Measurements from ENCODE around the gene SOD1. TPM values are rescaled to one million over a fixed set of nuclear protein-coding genes. Genes with fewer than 3 reads are reported as not detected.

SOD1 gene
- total RNA-seq, 1 experiment from 2014 or later = 239 TPM

GRCh38 chr21:31634993-31635392 lies 24.5 kb upstream of the SOD1 start:
- no peaks in the 10 kb centered on the region for H3K9me3 Mint-ChIP-seq (ENCODE audit: unreplicated experiment)
- TF ChIP-seq CTCF (IDR thresholded peaks at IDR 0.05; ENCODE audit: unreplicated experiment) = no peak
- peaks cover 15% of the 10 kb centered on the region for H3K4me1 Mint-ChIP-seq (ENCODE audit: insufficient read depth, unreplicated experiment)
- peak overlapping the region; percentile 79 for H3K27ac Mint-ChIP-seq (ENCODE audit: low read depth, unreplicated experiment)
- CTCF ChIA-PET = interaction anchor here (0.9 kb wide), 1 partner anchor 31 kb away, joined by 3 read pairs; no protein-coding TSS in a partner anchor
- H3K4me3 Mint-ChIP-seq (ENCODE audit: unreplicated experiment) = peak overlapping the region; percentile 10
- DNase-seq (ENCODE audit: unreplicated experiment) = no peak
- no peaks in the 10 kb centered on the region for H3K36me3 Mint-ChIP-seq (ENCODE audit: insufficient read depth, unreplicated experiment)
- BruUV-seq (replicated peaks) = no TSS peak
- no peaks in the 10 kb centered on the region for H3K27me3 Mint-ChIP-seq (ENCODE audit: insufficient read depth, unreplicated experiment)
- intact Hi-C loops (cut with micrococcal nuclease) = no loop called here
- POLR2A ChIA-PET = interaction anchor here (0.6 to 0.9 kb wide), 3 partner anchors 23 to 739 kb away, joined by 3 to 4 read pairs (median 4); no protein-coding TSS in a partner anchor

- TF ChIP-seq CTCF (IDR thresholded peaks at IDR 0.05; ENCODE audit: unreplicated experiment) = no peak
- CTCF ChIA-PET = interaction anchor here (0.9 kb wide), 1 partner anchor 18 kb away, joined by 3 read pairs; no protein-coding TSS in a partner anchor
- BruUV-seq (replicated peaks) = no TSS peak
Measured at GRCh38 chr21:31636874-31637273, 22.6 kb upstream of the SOD1 start.

GRCh38 chr21:31641416-31641922 lies 18.0 kb upstream of the SOD1 start:
- TF ChIP-seq CTCF (IDR thresholded peaks at IDR 0.05; ENCODE audit: unreplicated experiment) = no peak
- Mint-ChIP-seq H3K27ac (ENCODE audit: low read depth, unreplicated experiment) (no peak overlapping the region), H3K27me3 (ENCODE audit: insufficient read depth, unreplicated experiment) (no peaks in the 10 kb centered on the region), H3K4me1 (ENCODE audit: insufficient read depth, unreplicated experiment) (peaks cover 4% of the 10 kb centered on the region), H3K9me3 (ENCODE audit: unreplicated experiment) (no peaks in the 10 kb centered on the region), H3K36me3 (ENCODE audit: insufficient read depth, unreplicated experiment) (no peaks in the 10 kb centered on the region), H3K4me3 (ENCODE audit: unreplicated experiment) (no peak overlapping the region)
- POLR2A ChIA-PET = no interaction called here
- intact Hi-C loops (cut with micrococcal nuclease) = no loop called here
- no peak for DNase-seq (ENCODE audit: unreplicated experiment)
- no TSS peak for BruUV-seq (replicated peaks)
- CTCF ChIA-PET = no interaction called here

More at GRCh38 chr21:31636874-31637273, 22.6 kb upstream of the SOD1 start:
- Mint-ChIP-seq H3K9me3 (ENCODE audit: unreplicated experiment) (no peaks in the 10 kb centered on the region), H3K36me3 (ENCODE audit: insufficient read depth, unreplicated experiment) (no peaks in the 10 kb centered on the region), H3K4me1 (ENCODE audit: insufficient read depth, unreplicated experiment) (peaks cover 11% of the 10 kb centered on the region), H3K27me3 (ENCODE audit: insufficient read depth, unreplicated experiment) (no peaks in the 10 kb centered on the region), H3K27ac (ENCODE audit: low read depth, unreplicated experiment) (peak overlapping the region; percentile 25), H3K4me3 (ENCODE audit: unreplicated experiment) (no peak overlapping the region)
- DNase-seq (ENCODE audit: unreplicated experiment) = no peak
- POLR2A ChIA-PET = no interaction called here
- intact Hi-C loops (cut with micrococcal nuclease) = no loop called here

GRCh38 chr21:31644643-31645042 lies 14.8 kb upstream of the SOD1 start:
- CTCF ChIA-PET = no interaction called here
- peaks cover 4% of the 10 kb centered on the region for H3K4me1 Mint-ChIP-seq (ENCODE audit: insufficient read depth, unreplicated experiment)
- DNase-seq (ENCODE audit: unreplicated experiment) = no peak

More at GRCh38 chr21:31644643-31645042, 14.8 kb upstream of the SOD1 start:
- no TSS peak for BruUV-seq (replicated peaks)
- TF ChIP-seq CTCF (IDR thresholded peaks at IDR 0.05; ENCODE audit: unreplicated experiment) = no peak
- POLR2A ChIA-PET = interaction anchor here (0.6 kb wide), 1 partner anchor 49 kb away, joined by 5 read pairs; no protein-coding TSS in a partner anchor
- Mint-ChIP-seq H3K36me3 (ENCODE audit: insufficient read depth, unreplicated experiment) (no peaks in the 10 kb centered on the region), H3K27me3 (ENCODE audit: insufficient read depth, unreplicated experiment) (no peaks in the 10 kb centered on the region), H3K9me3 (ENCODE audit: unreplicated experiment) (no peaks in the 10 kb centered on the region), H3K27ac (ENCODE audit: low read depth, unreplicated experiment) (no peak overlapping the region), H3K4me3 (ENCODE audit: unreplicated experiment) (no peak overlapping the region)
- intact Hi-C loops (cut with micrococcal nuclease) = no loop called here

All from MCF 10A (cell line).